Activated CD4-positive, alpha-beta T cell treated with anti-CD3 and anti-CD28 coated beads, Interleukin-2, amount 50 U/mL, for 48 hours (primary cell): ENCODE measurements around the gene MYH9.

Experiments used
- DNase-seq, 2 experiments: peaks; one replicate each; pipeline ENCODE4 v3.0.0-alpha.2; 2020

The MYH9 gene

GRCh38 chr22:36329254-36330078, 58.3 kb downstream of the MYH9 start:
- DNase-seq, result peak; percentile 87 to 90

- DNase-seq, result peak; percentile 46 to 58
Measured at GRCh38 chr22:36328635-36329253, 59.0 kb downstream of the MYH9 start.

GRCh38 chr22:36327922-36328551, 59.7 kb downstream of the MYH9 start:
- DNase-seq, result no peak

- no peak for DNase-seq
Measured at GRCh38 chr22:36326178-36327161, 61.3 kb downstream of the MYH9 start.

- no peak for DNase-seq
Measured at GRCh38 chr22:36325154-36326031, 62.4 kb downstream of the MYH9 start.

DNA sequence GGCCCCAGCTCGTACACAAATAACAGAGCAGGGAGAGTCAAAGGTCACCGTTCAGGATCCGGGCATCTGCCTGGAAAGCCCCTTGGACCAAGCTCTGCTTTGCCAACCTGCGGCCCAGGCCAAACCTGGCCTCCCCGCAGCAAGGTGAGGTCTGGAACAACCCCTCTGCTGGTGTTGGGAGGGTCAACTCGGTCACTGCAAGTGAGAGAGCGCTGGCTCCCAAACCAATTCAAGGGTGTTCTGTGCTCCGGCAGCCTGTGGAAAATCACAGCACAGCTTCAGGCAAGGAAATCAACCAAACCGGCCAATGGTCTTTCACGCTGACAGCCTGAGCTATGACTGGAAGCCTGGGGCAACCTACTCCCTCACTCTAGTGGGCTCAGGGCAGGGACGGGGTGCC, 63.4 kb downstream of the MYH9 start:
- DNase-seq, result no peak

DNA sequence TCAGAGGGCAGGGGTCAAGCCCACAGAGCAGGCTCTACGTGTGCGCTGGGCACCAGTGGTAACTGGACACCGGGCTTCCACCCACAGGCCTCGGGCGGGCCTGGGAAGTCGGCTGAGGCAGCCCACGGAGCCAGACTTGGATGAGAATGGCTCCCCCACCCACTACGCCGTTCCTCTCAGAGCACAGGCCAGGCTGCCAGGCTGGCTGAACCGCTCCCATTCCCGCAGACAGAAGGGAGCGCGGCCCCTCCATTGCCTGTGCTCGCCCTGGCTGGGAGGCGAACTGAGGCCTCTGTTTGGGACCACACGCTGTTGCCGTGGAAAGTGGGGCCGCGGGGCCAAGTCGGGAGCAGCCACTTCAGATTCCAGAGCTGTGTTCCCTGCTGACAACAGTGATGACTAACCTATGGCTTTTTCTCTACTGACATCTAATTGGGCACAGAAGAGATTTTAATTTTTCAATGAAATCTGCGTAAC, 63.9 kb downstream of the MYH9 start:
- no peak for DNase-seq

DNA sequence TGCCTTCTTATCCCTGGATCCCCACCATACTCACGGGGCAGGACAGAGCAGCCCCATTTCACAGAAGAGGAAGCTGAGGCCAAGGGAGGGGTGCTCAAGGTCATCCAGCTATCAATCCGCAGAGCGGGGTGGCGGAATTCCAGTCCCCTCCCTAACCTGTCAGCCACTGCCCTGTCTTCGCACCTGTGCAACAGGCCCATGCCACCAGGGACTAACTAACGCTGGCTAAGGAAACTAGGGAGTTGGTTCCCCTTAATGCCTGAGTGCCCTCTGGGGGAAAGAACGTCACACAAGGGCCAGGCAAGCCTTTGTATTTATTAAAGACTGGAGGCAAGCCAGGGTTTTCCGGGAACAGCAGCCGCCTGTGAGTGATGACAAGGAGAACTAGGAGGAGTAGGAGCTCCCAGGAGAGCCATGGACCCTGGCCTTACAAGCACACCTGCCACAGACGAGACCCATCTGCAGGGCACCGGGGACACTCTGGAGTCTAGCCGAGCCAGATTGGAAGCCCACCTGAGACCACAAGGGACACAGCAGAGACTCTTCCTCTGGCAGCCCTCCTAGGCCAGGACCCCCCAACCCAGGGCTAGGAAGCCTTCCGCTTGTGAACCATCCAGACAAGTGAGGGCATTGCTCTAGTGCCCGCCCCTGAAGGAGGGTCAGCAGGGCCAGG, 64.4 kb downstream of the MYH9 start:
- DNase-seq, result no peak

- DNase-seq, result no peak
Measured at GRCh38 chr22:36322602-36322915, 65.2 kb downstream of the MYH9 start.

- DNase-seq, result no peak
Measured at GRCh38 chr22:36321797-36322601, 65.8 kb downstream of the MYH9 start.

GRCh38 chr22:36320553-36320952, 67.2 kb downstream of the MYH9 start:
- no peak for DNase-seq

- no peak for DNase-seq
Measured at GRCh38 chr22:36319595-36320497, 67.9 kb downstream of the MYH9 start.

DNA sequence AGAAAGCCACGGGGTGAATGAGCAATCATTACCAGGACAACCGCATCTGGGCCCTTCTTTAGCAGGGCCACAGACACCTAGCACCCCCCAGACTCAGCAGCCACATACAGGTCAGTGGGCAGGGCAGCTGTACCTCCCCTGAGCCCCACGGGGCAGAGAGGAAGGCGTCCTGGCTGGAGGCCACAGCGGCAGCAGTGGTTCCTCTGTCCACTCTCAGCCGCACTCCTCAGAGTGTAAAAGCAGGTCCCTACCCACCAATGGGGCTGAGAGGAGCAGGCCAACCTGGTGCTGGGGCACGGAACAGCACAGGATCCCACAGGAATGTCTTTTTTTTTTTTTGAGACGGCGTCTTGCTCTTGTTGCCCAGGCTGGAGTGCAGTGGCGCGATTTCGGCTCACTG, 69.3 kb downstream of the MYH9 start:
- DNase-seq, result no peak

DNA sequence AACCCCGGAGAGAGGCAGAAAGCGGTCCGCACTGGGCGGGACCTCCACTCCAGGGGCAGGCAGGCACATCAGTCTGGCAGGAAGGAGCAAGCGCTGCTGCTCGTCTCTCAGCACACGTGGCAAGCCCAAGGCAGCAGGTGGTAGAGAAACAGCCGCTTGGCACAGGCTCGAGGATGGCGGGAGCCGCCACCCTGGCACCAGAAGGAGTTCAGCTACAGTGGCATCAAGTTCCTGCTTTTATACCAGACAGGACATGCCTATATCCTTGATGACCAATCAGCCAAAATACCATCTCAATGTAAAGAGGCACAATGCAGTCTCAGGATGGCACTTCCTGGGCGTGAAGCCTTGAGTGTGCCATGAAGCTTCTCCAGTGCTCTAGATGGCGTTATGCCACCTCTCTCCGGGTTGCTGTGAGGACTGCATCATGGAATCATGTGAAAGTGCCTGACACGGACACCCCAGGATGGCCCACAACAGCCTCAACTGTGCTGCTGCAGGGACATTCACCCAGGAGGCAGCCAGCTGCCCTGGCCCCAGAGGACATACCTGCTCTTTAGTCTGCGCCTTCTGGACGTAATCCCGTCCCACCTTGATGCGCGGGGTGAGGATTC, 70.0 kb downstream of the MYH9 start:
- no peak for DNase-seq

DNA sequence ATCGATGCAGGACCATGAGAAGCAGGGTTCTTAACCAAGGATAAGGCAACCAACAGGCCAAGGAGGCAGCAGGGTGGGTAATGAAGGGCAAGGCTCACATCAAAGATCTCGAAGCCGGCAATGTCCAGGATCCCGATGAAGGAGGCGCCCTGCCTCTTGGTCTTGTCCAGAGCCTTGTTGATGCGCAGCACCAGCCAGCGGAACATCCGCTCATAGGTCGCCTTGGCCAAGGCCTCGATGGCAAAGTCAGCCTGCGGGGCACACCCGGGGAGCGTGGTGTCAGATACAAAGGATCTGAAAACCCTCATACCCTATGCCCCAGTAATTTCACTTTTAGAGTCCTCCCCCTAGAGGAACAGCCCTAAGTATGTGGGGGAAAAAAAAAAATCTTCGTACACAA, 71.3 kb downstream of the MYH9 start:
- no peak for DNase-seq

DNA sequence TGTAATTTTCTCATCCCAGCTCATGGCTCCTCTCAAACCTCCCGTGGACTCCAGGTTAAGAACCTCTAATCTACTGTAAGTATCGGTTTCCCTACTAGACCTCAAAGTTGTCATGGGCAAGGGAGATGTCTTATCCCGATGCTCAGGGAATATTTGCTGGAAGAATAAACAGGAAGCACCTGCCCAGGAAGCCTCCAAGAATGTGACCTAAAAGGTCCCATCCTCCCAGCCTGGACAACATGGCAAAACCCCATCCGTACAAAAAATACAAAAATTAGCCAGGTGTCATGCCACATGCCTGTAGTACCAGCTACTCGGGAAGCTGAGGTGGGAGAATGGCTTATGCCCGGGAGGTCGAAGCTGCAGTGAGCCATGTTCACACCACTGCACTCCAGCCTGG, 72.4 kb downstream of the MYH9 start:
- no peak for DNase-seq

GRCh38 chr22:36311386-36312085, 76.2 kb downstream of the MYH9 start:
- DNase-seq, result no peak

GRCh38 chr22:36308880-36309279, 78.9 kb downstream of the MYH9 start:
- DNase-seq, result no peak
